ENCODE measurements around the gene SLC48A1. TPM values are rescaled to one million over a fixed set of nuclear protein-coding genes. Genes with fewer than 3 reads are reported as not detected.

The SLC48A1 gene
- total and polyA plus RNA-seq, 11 donors: 13.0 to 68.2 (median 23.8) TPM

- no peak for TF ChIP-seq POLR2A (IDR thresholded peaks at IDR 0.05)
- peak overlapping the region in 1 of 12 donors; percentile 38 for H3K27ac ChIP-seq
- DNase-seq: peak in 1 of 5 donors; percentile 46
Observed at GRCh38 chr12:47783821-47784819, 11.1 kb downstream of the SLC48A1 start.

GRCh38 chr12:47785036-47785886 is 12.2 kb downstream of the SLC48A1 start:
- 83 to 89% (median 86%) methylated on average over 9 to 15 of the region's 15 CpGs for WGBS, 4 donors
- intact Hi-C loops (cut with DNase I): no loop called here
- Histone ChIP-seq H3K36me3 (peaks cover 2 to 96% (median 85%) of the 10 kb centered on the region in 9 donors), H3K4me1 (peaks cover 0 to 19% (median 0%) of the 10 kb centered on the region in 12 donors), H3K27ac (peak overlapping the region in 1 of 12 donors; percentile 45), H3K27me3 (no peaks in the 10 kb centered on the region), H3K4me3 (no peak overlapping the region), H3K9me3 (no peaks in the 10 kb centered on the region)
- ATAC-seq: no peak
- peak in 1 of 5 donors; percentile 46 for DNase-seq
- TF ChIP-seq POLR2A (IDR thresholded peaks at IDR 0.05) (no peak), CTCF (IDR thresholded peaks at IDR 0.05) (no peak)

More at GRCh38 chr12:47783821-47784819, 11.1 kb downstream of the SLC48A1 start:
- intact Hi-C loops (cut with DNase I): loop anchor here in 4 of 10 donors (5.0 kb wide), 2 partner anchors 53 to 132 kb away; no protein-coding TSS in a partner anchor
- ATAC-seq: no peak
- no peaks in the 10 kb centered on the region for H3K9me3 ChIP-seq
- H3K27me3 ChIP-seq: no peaks in the 10 kb centered on the region
- peaks cover 0 to 26% (median 3%) of the 10 kb centered on the region in 12 donors for H3K4me1 ChIP-seq
- H3K4me3 ChIP-seq: no peak overlapping the region
- H3K36me3 ChIP-seq: peaks cover 2 to 87% (median 73%) of the 10 kb centered on the region in 9 donors
- 84 to 90% (median 86%) methylated on average over 20 of the region's 20 CpGs for WGBS, 4 donors

GRCh38 chr12:47785887-47786661 is 13.0 kb downstream of the SLC48A1 start:
- TF ChIP-seq POLR2A (IDR thresholded peaks at IDR 0.05) (no peak), CTCF (IDR thresholded peaks at IDR 0.05) (no peak)
- no peaks in the 10 kb centered on the region for H3K27me3 ChIP-seq
- H3K36me3 ChIP-seq: peaks cover 2 to 100% (median 93%) of the 10 kb centered on the region in 9 donors
- H3K9me3 ChIP-seq: no peaks in the 10 kb centered on the region
- 72 to 80% (median 77%) methylated on average over 11 of the region's 11 CpGs for WGBS, 4 donors
- ATAC-seq (no peak), DNase-seq (peak in 1 of 5 donors; percentile 53)
- peak overlapping the region in 6 of 12 donors; percentile 1 to 45 (median 10) for H3K27ac ChIP-seq
- H3K4me3 ChIP-seq: no peak overlapping the region
- H3K4me1 ChIP-seq: peaks cover 0 to 19% (median 0%) of the 10 kb centered on the region in 12 donors
- intact Hi-C loops (cut with DNase I): no loop called here

Data from heart left ventricle (tissue), 16 donors.